RWPE1 (cell line): Measurements from ENCODE around the gene LMF2.

Experiments
- CTCF ChIA-PET: fragments of 350-600 bp; sonication (Branson Sonifier 250); formaldehyde crosslinking; extraction: SDS; loops from one replicate; lab custom pipeline; 2021; lab: Yijun Ruan, JAX
- POLR2A ChIA-PET: fragments of 400-600 bp; formaldehyde crosslinking; extraction: SDS; loops from one replicate; lab custom pipeline; 2020; ENCODE audit warnings: antibody characterized with exemption; ENCODE audit not compliant: low non-redundant PET; lab: Yijun Ruan, JAX
- DNase-seq: peaks from one replicate; pipeline ENCODE4 v3.0.0; 2012; ENCODE audit warnings: low spot score
- H3K27ac ChIP-seq: fragments of 450-650 bp; 2 replicates; pipeline ENCODE4 v1.5.1; 2017
- CTCF ChIP-seq: fragments of 450-650 bp; conservative IDR thresholded peaks from 2 replicates; pipeline ENCODE4 v1.5.1; 2017; ENCODE audit warnings: low read depth, mild to moderate bottlenecking

The LMF2 gene

DNA sequence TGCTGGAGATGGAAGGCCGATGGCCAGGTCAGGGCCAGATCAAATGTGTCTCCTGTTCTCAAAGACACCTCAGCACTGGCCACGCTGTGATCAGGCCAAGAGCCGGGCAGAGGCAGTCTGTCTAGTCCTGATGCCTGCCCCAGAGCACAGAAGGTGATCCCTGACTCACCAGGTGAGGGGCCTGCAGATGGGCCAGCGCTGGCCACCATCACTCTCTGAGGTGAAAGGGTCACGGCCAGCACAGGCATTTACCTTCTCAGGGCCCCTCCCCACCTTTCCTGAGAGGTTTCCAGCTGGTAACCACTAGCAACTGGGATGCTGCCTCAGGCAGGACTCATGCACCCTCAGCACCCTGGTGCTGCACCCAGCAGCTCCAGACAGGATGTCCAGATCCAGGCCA, 35.5 kb downstream of the LMF2 start:
- DNase-seq = no peak
- ChIA-PET CTCF (no interaction called here), POLR2A (interaction anchor here (0.6 kb wide), 1 partner anchor 10 kb away, joined by 4 read pairs; the partner anchor contains the start of gene ADM2)
- no peak for TF ChIP-seq CTCF
- peak overlapping the region; percentile 87 for H3K27ac ChIP-seq

GRCh38 chr22:50471197-50471847, 36.2 kb downstream of the LMF2 start:
- DNase-seq = no peak
- no peak for TF ChIP-seq CTCF
- CTCF ChIA-PET = interaction anchor here (0.9 kb wide), 1 partner anchor 13 kb away, joined by 3 read pairs; no protein-coding TSS in a partner anchor
- H3K27ac ChIP-seq = peak overlapping the region; percentile 87
- POLR2A ChIA-PET = interaction anchor here (0.6 kb wide), 1 partner anchor 10 kb away, joined by 4 read pairs; the partner anchor contains the start of gene ADM2

- peak overlapping the region; percentile 87 for H3K27ac ChIP-seq
- POLR2A ChIA-PET = no interaction called here
- CTCF ChIA-PET = interaction anchor here (0.8 to 0.9 kb wide), 2 partner anchors 13 to 70 kb away, joined by 3 read pairs; no protein-coding TSS in a partner anchor
- no peak for DNase-seq
- no peak for TF ChIP-seq CTCF
These were observed 37.0 kb downstream of the LMF2 start for GRCh38 chr22:50470491-50470890.

- TF ChIP-seq CTCF = no peak
- peak; percentile 72 for DNase-seq
- peak overlapping the region; percentile 87 for H3K27ac ChIP-seq
- CTCF ChIA-PET = interaction anchor here (0.8 kb wide), 1 partner anchor 69 kb away, joined by 3 read pairs; no protein-coding TSS in a partner anchor
- POLR2A ChIA-PET = no interaction called here
These were observed 37.9 kb downstream of the LMF2 start for GRCh38 chr22:50469377-50470305.

- TF ChIP-seq CTCF = no peak
- no peak for DNase-seq
- ChIA-PET POLR2A (no interaction called here), CTCF (interaction anchor here (0.5 kb wide), 1 partner anchor 29 kb away, joined by 3 read pairs; no protein-coding TSS in a partner anchor)
- H3K27ac ChIP-seq = peak overlapping the region; percentile 87
These were observed 38.9 kb downstream of the LMF2 start for GRCh38 chr22:50468626-50469025.

- DNase-seq = no peak
- CTCF ChIA-PET = no interaction called here
- POLR2A ChIA-PET = no interaction called here
- no peak for TF ChIP-seq CTCF
- peak overlapping the region; percentile 87 for H3K27ac ChIP-seq
These were observed 39.6 kb downstream of the LMF2 start for GRCh38 chr22:50467773-50468440.
